Osteoblast (primary cell): ENCODE measurements around the gene PPP2R5B. TPM values are rescaled to one million over a fixed set of nuclear protein-coding genes. Genes with fewer than 3 reads are reported as not detected.
A peak's percentile ranks its signal among the peaks of the same experiment; 100 is the strongest.

Experiments used
- DNase-seq: peaks from one replicate; pipeline ENCODE4 v3.0.0; 2011; ENCODE audit warnings: low spot score, mixed read lengths; ENCODE audit not compliant: insufficient read length; ENCODE audit errors: missing footprints
- H2AFZ ChIP-seq: 2 replicates; pipeline ENCODE4 v1.6.0; 2011; ENCODE audit warnings: mild to moderate bottlenecking, low read length
- H3K27ac ChIP-seq: 2 replicates; pipeline ENCODE4 v1.5.1; 2011; ENCODE audit warnings: mild to moderate bottlenecking, low read depth, low read length, moderate library complexity
- H3K27me3 ChIP-seq: 2 replicates; pipeline ENCODE4 v1.6.0; 2012; ENCODE audit warnings: mild to moderate bottlenecking, control low read depth, inconsistent platforms, low read length, moderate library complexity; ENCODE audit not compliant: insufficient read depth
- H3K36me3 ChIP-seq: 2 replicates; pipeline ENCODE4 v1.5.1; 2011; ENCODE audit warnings: mild to moderate bottlenecking, low read length, control low read depth, moderate library complexity; ENCODE audit not compliant: insufficient read depth
- H3K4me1 ChIP-seq: 2 replicates; pipeline ENCODE4 v1.5.1; 2011; ENCODE audit warnings: mild to moderate bottlenecking, low read length, control low read depth, moderate library complexity; ENCODE audit not compliant: insufficient read depth
- H3K4me2 ChIP-seq: 2 replicates; pipeline ENCODE4 v1.6.0; 2011; ENCODE audit warnings: mild to moderate bottlenecking, low read length; ENCODE audit not compliant: insufficient read depth
- H3K4me3 ChIP-seq: fragments of 200-600 bp; sonication (generic); 3 replicates; pipeline ENCODE4 v1.5.1; 2012; ENCODE audit warnings: mild to moderate bottlenecking, low read length, inconsistent platforms; ENCODE audit not compliant: insufficient read depth
- H3K79me2 ChIP-seq: 2 replicates; pipeline ENCODE4 v1.6.0; 2012; ENCODE audit warnings: mild to moderate bottlenecking, low read length, control low read depth, inconsistent platforms; ENCODE audit not compliant: insufficient read depth
- H3K9me3 ChIP-seq: 2 replicates; pipeline ENCODE4 v1.5.1; 2011; ENCODE audit warnings: low read depth, low read length, control low read depth
- H4K20me1 ChIP-seq: 2 replicates; pipeline ENCODE4 v1.6.0; 2012; ENCODE audit warnings: mild to moderate bottlenecking, low read length, control low read depth; ENCODE audit not compliant: insufficient read depth
- CTCF ChIP-seq: IDR thresholded peaks from 2 replicates; pipeline ENCODE4 v1.5.1; 2011; ENCODE audit warnings: mild to moderate bottlenecking, low read depth, low read length, moderate library complexity; ENCODE audit errors: extremely low read depth
- total RNA-seq: library from RNA; depleted of rRNA; stranded (reverse); fragments of >200 nt; gene quantifications from 2 replicates; pipeline ENCODE4 v1.2.3, GENCODE V29; 2012

Gene PPP2R5B
- total RNA-seq, 1 donor: 6.2 TPM

- Histone ChIP-seq H2AFZ (no peak overlapping the region), H4K20me1 (no peaks in the 10 kb centered on the region), H3K4me1 (no peaks in the 10 kb centered on the region), H3K27ac (no peak overlapping the region), H3K4me3 (no peak overlapping the region), H3K79me2 (peaks cover 8% of the 10 kb centered on the region), H3K9me3 (no peaks in the 10 kb centered on the region), H3K36me3 (peaks cover 33% of the 10 kb centered on the region), H3K4me2 (no peak overlapping the region), H3K27me3 (no peaks in the 10 kb centered on the region)
- no peak for TF ChIP-seq CTCF
- no peak for DNase-seq
Observed at GRCh38 chr11:64910451-64911093, 13.9 kb upstream of the PPP2R5B start.

GRCh38 chr11:64911142-64911541, 13.3 kb upstream of the PPP2R5B start:
- H3K36me3 ChIP-seq: peaks cover 31% of the 10 kb centered on the region
- no peak overlapping the region for H3K4me2 ChIP-seq
- DNase-seq: peak; percentile 80
- no peaks in the 10 kb centered on the region for H3K9me3 ChIP-seq
- no peak overlapping the region for H3K4me3 ChIP-seq
- H3K79me2 ChIP-seq: peaks cover 14% of the 10 kb centered on the region
- H3K27me3 ChIP-seq: no peaks in the 10 kb centered on the region
- TF ChIP-seq CTCF: no peak
- H3K27ac ChIP-seq: no peak overlapping the region
- H2AFZ ChIP-seq: no peak overlapping the region
- H4K20me1 ChIP-seq: no peaks in the 10 kb centered on the region
- H3K4me1 ChIP-seq: peaks cover 5% of the 10 kb centered on the region

- H2AFZ ChIP-seq: no peak overlapping the region
- peaks cover 31% of the 10 kb centered on the region for H3K36me3 ChIP-seq
- H3K4me2 ChIP-seq: no peak overlapping the region
- H3K4me3 ChIP-seq: no peak overlapping the region
- H3K9me3 ChIP-seq: no peaks in the 10 kb centered on the region
- H3K4me1 ChIP-seq: peaks cover 11% of the 10 kb centered on the region
- no peak overlapping the region for H3K27ac ChIP-seq
- H3K27me3 ChIP-seq: no peaks in the 10 kb centered on the region
- no peaks in the 10 kb centered on the region for H4K20me1 ChIP-seq
- no peak for TF ChIP-seq CTCF
- peaks cover 19% of the 10 kb centered on the region for H3K79me2 ChIP-seq
- no peak for DNase-seq
Observed at GRCh38 chr11:64911689-64912088, 12.8 kb upstream of the PPP2R5B start.

- Histone ChIP-seq H3K27ac (no peak overlapping the region), H3K9me3 (no peaks in the 10 kb centered on the region), H4K20me1 (no peaks in the 10 kb centered on the region), H2AFZ (no peak overlapping the region), H3K27me3 (no peaks in the 10 kb centered on the region), H3K4me2 (no peak overlapping the region), H3K4me3 (no peak overlapping the region), H3K36me3 (peaks cover 31% of the 10 kb centered on the region), H3K4me1 (peaks cover 20% of the 10 kb centered on the region), H3K79me2 (peaks cover 22% of the 10 kb centered on the region)
- TF ChIP-seq CTCF: no peak
- no peak for DNase-seq
Observed at GRCh38 chr11:64913171-64913727, 11.2 kb upstream of the PPP2R5B start.
